Measurements from ENCODE around the gene RYR2.
"Not testable (repeated sequence)": the region's sequence is repeated elsewhere in the genome, so short reads cannot be mapped to it uniquely, and the experiment has no call there.

RYR2 gene

GRCh38 chr1:237091691-237092090 is 49.7 kb downstream of the RYR2 start:
- no peak for DNase-seq

DNA sequence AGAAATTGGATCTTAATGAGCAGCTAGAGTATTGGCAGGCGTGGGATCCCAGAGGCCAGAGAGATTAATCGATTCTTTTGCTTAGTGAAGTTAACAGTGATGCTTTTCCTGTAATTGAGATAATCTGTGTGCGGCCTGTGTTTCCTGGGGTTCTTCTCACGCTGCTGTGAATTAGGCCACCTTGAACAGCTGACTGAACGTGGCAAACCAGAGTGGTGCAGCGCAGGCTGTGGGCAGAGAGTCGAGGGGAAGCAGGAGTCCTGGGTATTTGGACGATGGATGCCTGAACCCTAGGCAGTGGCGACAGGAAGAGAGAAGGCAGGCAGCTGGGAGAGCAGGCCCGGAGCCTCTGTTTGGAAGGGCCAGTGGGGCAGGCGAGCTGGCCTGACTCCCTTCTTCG is 51.7 kb downstream of the RYR2 start:
- no peak for DNase-seq

DNA sequence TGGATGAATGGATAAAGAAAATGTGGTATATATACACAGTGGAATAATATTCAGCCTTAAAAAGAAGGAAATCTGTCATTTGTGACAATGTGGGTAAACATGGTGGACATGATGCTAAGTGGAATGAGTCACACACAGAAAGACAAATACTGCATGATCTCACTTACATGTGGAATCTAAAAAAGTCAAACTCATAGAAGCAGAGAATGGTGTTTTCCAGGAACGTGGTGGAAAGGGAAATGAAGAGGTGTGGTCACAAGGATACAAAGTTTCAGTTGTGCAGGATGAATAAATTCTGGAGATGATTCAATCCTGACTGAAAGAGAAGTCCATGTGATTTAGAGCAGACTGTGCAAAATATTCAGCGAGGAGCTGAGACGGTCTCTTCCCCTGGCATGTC is 56.6 kb downstream of the RYR2 start:
- no peak for DNase-seq

- DNase-seq = no peak
Observed at GRCh38 chr1:237103021-237103420, 61.0 kb downstream of the RYR2 start.

DNA sequence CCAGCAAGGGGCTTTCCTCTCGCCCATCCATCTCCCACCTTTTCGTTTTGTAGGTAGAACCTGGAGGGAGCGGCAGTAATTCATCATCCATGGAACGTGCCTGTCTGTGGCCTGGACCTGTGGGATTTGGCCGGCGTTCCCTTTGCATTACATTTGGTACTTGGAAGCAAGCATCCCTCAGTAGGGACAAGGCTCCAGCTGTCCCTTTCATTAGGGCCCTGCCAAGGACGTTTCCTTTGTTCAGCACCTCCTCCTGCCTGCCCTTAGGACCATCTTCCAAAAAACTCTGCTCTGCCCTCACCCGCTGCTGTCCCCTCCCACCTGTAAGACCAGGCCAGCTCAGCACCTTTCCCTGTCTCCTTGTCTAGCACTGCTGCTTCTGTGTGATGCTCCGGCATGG is 62.1 kb downstream of the RYR2 start:
- no peak for DNase-seq

- DNase-seq = no peak
Observed at GRCh38 chr1:237105826-237106225, 63.8 kb downstream of the RYR2 start.

DNA sequence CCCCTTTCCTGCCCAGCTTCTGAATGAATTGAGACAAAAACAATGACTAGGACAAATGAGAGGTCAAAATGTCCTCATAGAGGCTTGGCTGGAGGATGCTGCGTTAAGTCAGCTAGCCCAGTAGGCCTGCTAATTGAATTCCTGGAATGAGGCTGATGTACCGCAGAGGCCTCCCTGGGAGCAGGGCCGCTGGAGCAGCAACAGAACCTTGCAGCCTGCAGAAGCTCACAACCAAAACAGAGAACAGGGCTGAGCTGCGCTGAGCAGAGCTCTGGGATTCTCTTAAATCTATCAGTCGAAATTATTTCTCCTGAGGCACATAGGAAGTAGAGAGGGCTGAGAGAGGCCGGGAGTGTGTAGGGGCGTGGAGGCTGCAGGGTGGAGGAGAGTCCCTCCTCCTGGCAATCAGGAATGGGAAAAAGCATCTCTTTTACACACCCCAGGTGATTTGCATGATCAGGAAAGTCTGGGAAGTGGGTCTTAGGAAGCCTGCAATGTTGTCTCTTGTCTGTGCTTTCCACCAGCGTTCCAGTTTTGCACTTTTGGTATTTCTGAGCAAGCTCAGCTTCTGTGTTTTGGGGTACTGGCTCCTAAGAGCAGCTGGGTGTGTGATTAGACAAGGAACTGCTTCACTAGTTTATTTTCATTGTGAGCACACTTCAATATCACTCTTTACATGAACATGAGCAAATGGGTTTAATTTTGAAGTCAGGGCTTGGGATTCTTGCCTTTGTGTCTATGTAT is 66.5 kb downstream of the RYR2 start:
- no peak for DNase-seq

- no peak for DNase-seq
Observed at GRCh38 chr1:237111807-237112206, 69.8 kb downstream of the RYR2 start.

DNA sequence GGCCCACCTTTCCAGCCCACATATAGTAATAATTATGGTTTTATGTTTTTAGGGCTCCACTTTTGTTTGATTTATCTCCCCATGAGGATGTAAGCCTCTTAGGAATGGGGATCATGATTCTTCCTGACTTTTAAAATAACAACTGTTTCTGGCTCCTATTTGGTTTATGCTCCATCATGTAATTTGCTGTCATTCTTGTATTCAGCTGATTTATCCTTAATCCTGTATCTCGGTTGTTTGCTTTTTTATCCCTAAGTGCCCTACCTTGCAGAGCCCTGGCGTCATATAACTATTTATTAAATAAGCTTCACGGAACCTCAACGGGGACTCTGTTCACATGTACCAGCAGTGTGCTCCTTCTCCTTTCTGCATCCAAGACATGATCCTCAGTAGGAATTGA is 70.7 kb downstream of the RYR2 start:
- no peak for DNase-seq

DNA sequence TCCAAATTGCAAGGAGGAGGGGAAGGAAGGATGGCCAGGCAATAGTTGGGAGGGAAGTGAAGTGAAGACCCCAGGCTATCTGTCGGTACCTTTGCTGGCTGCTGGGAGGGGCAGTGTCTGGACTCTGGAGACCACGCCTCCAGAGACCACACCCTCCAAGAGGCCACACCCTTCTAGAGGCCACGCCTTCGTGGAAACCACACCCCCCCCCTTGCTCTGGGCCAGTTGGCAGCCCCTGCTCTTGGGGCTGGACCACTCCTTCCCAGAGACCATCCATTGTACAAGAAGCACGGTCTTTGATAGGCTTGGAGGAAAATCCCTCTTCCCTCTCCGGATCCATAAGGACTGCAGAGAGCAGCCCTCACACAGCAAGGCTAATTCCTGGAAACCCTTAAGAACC is 73.1 kb downstream of the RYR2 start:
- no peak for DNase-seq

DNA sequence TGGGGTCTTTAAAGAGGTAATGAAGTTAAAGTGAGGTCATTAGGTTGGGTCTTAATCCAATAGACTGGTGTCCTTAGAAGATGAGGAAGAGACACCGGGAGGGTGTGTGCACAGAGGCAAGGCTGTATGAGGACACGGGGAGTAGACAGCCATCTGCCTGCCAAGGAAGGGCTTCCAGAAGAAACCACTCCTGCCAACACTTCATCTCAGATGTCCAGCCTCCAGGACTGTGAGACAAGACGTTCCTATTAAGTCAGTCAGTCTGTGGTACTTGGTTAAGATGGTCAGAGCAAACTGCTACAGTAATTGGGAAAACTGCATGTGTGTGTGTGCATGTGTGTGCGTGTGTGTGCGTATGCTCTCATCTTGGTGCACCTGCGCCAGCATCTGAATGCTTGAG is 77.1 kb downstream of the RYR2 start:
- DNase-seq = no peak

- DNase-seq = no peak
Observed at GRCh38 chr1:237120683-237121082, 78.7 kb downstream of the RYR2 start.

- no peak for DNase-seq
Observed at GRCh38 chr1:237124856-237125462, 83.0 kb downstream of the RYR2 start.

DNA sequence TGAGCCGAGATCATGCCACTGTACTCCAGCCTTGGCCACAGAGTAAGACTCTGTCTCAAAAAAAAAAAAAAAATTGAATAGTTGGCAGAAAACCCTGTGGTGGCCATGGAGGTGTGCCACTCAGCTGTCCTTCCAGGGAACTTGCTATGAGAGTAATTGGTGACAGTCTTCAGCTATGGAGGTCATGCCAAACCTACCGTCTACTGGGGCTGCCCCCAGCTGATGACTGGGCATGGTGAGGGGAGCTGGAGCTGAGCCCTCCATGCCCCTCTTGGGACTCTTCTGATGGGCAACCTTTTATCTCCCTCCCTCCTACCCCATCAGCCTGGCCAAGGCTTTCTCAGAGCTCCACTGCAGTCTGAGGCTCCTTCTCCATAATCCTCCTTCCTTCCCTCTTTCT is 84.2 kb downstream of the RYR2 start:
- DNase-seq = no peak

- DNase-seq = not testable (repeated sequence)
Observed at GRCh38 chr1:237127301-237127700, 85.3 kb downstream of the RYR2 start.

- no peak for DNase-seq
Observed at GRCh38 chr1:237133921-237134320, 91.9 kb downstream of the RYR2 start.

DNA sequence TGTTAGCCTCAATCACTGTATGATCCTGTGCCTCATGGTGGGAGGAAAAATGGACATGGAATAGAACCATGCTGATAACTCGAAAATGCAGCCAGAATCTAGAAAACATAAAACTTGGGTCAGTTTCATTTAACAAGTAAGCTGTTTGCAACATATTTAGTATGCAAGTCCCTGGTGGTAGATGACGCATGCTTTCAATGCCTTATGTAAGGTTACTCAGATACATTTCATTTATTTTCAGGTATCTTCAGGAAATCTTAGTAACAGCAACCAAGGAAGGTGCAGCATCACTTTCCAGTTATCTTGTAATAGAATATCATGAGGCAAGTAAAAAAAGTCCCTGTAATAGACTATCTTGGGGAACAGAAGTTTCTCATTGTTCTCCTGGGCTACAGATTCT is 92.9 kb downstream of the RYR2 start:
- DNase-seq = no peak

DNA sequence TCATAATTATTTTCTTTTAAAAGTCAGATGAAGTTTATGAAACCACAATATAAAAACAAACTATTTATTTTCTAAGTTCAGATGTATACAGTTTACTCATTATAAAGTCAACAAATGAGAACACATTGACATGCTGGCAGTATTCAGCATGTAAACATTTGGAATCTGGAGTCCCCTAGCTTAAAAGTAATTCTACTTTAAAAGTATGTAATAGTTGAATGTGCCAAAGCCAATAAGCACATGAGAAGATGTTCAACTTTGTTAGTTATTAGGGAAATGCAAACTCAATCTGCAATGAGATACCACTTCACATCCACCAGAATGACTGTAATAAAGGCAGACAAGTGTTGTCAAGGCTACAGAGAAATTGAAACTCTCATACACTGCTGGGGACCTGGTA is 96.6 kb downstream of the RYR2 start:
- DNase-seq = no peak

GRCh38 chr1:237139732-237140131 is 97.7 kb downstream of the RYR2 start:
- DNase-seq = no peak

DNA sequence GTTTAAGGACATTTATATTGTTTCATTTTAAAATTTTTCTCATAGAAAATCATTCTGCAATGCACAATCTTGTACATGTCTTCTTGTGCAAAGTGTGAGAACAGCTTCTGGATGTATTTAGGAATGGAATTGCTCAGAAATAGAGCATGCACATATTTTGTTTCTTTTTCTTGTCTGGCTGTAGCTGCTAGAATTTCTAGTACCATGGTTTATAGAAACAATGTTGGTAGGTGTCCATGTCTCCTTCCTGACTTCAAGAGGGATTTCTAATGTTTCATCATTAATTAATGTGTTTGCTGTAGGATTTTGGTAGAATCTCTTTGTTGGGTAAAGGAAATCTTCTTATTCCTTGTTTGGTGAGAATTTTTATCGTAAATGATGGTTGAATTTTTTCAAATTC is 99.0 kb downstream of the RYR2 start:
- DNase-seq = no peak

DNA sequence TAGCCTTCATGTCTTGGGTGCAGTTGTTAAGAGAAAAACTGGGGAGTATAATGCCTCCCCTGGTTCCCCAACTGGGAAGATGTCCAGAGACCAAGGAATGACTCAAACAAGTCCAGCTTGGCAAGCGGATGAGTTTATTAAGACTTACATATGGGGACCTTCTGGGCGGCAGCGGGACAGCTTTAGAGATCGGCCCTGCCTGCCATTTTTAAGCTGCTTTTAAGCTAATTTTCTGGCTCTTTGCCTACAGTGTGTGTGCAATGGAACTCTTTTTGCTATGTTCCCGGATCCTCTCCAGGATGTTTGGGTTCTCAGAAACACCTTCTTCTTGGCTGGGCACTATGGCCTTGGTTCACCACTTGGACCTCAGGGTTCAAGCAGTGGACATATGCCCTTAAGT is 99.5 kb downstream of the RYR2 start:
- DNase-seq = no peak

DNA sequence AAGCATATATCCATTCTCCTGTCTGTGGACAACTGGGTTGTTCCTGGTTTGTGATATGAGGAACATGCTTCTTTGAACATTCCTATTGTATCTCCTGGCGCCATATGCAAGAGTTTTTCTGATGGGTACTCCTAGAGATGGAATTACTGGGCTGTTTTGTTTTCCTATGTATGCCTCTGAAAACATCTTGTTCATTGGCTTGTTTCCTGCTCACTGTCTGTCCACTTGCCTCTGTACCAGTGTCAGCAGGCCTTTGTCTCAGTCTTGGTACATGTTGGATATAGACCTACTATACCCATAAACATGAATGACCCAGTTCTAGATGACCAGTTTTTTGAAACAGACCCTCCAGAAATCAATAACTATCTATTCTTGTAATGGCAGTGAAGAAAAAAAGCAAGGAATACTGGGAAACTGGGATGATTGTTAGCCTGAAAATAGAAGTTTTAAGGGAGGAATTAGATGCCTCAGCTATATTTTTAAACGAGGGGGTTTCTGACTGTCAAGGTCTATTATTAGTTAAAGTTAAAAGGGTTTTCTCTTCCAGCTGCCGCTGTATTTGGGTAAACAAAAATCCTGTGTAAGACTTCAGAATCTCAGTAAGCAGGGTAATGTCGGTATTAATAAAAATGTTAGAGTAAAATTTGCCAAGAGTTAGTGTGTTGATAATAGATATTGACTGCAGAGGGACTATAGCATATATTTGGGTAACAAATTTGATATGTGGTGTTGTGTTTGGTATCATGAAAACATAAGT is 103.6 kb downstream of the RYR2 start:
- DNase-seq = no peak

DNA sequence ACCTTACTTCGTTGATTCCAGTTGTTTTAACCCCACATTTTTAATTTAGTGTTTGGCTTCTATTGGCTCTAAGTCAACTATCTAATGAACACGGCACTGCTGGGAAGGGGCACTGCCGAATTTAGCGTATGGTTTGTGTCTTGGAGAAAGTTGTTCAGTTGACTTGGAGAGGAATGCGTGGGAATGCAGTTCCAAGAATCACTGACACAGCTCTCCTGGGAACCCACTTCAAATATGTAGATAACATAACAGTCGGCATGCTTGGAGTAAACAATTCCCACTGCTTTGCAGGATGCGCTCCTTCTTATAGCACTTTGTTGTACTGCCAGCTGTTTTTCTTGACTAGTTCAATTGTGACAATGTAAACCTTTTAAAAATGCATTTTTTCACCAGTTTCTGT is 104.3 kb downstream of the RYR2 start:
- no peak for DNase-seq

GRCh38 chr1:237149857-237150256 is 107.9 kb downstream of the RYR2 start:
- DNase-seq = no peak
